ENCODE measurements around the gene ZNF709. TPM values are rescaled to one million over a fixed set of nuclear protein-coding genes. Genes with fewer than 3 reads are reported as not detected.

The ZNF709 gene
- total RNA-seq, 5 donors from 2014 or later (not counting 1 experiment from before 2014, with no cell fraction given), result 2.4 to 5.3 (median 5.1) TPM

Other genes starting within 250 kb of the ZNF709 start
- 10 to 100 TPM; 22.8 to 65.1 (median 58.5) TPM for gene ZNF44, start 189.9 kb downstream of the ZNF709 start, total RNA-seq
- 10 to 100 TPM in 3 of 5 donors, 1 to 10 TPM in 2; 2.8 to 15.6 (median 13.9) TPM for gene ZNF563, start 151.2 kb downstream of the ZNF709 start, total RNA-seq
- gene ZNF442, start 119.1 kb downstream of the ZNF709 start, total RNA-seq, result 1 to 10 TPM in 4 of 5 donors, under 1 TPM in 1; 0.98 to 3.8 (median 2.4) TPM
- gene ZNF799, start 83.5 kb downstream of the ZNF709 start, total RNA-seq, result 1 to 10 TPM; 2.2 to 9.8 (median 8.1) TPM
- gene ZNF443, start 43.8 kb downstream of the ZNF709 start, total RNA-seq, result 1 to 10 TPM; 3.9 to 6.2 (median 4.5) TPM
- gene ZNF564, start 66.7 kb upstream of the ZNF709 start, total RNA-seq, result 10 to 100 TPM; 14.2 to 21.8 (median 20.8) TPM
- 10 to 100 TPM; 11.8 to 14.0 (median 12.4) TPM for gene ZNF490, start 126.0 kb upstream of the ZNF709 start, total RNA-seq
- gene ZNF791, start 126.1 kb upstream of the ZNF709 start, total RNA-seq, result 10 to 100 TPM; 33.4 to 54.6 (median 43.9) TPM
- gene MAN2B1, start 181.9 kb upstream of the ZNF709 start, total RNA-seq, result 100 to 1,000 TPM in 4 of 5 donors, 10 to 100 TPM in 1; 96.0 to 159 (median 149) TPM
- 10 to 100 TPM in 4 of 5 donors, 1 to 10 TPM in 1; 7.7 to 24.3 (median 17.6) TPM for gene WDR83, start 182.0 kb upstream of the ZNF709 start, total RNA-seq
- 100 to 1,000 TPM; 141 to 195 (median 177) TPM for gene DHPS, start 197.1 kb upstream of the ZNF709 start, total RNA-seq
- not detected for gene GNG14, start 203.2 kb upstream of the ZNF709 start, total RNA-seq
- gene FBXW9, start 211.8 kb upstream of the ZNF709 start, total RNA-seq, result 1 to 10 TPM; 3.4 to 6.2 (median 4.7) TPM
- gene TNPO2, start 239.1 kb upstream of the ZNF709 start, total RNA-seq, result 10 to 100 TPM; 53.7 to 78.8 (median 62.6) TPM
- 100 to 1,000 TPM; 167 to 256 (median 254) TPM for gene TRIR, start 249.9 kb upstream of the ZNF709 start, total RNA-seq